Adipocyte (in vitro differentiated cells): ENCODE data around the gene CSMD2.
"Not testable (repeated sequence)": the region's sequence is repeated elsewhere in the genome, so short reads cannot be mapped to it uniquely, and the experiment has no call there.

ENCODE experiments used
- DNase-seq: peaks from one replicate; pipeline ENCODE4 v3.0.0-alpha.2; 2015; ENCODE audit warnings: low read depth
- H3K27me3 ChIP-seq: replicated peaks from 2 replicates; pipeline ENCODE4 v1.7.0; 2013; ENCODE audit warnings: mild to moderate bottlenecking, low read length, moderate library complexity; ENCODE audit not compliant: control insufficient read depth, insufficient read depth
- H3K36me3 ChIP-seq: 2 replicates; pipeline ENCODE4 v1.7.0; 2013; ENCODE audit warnings: low read length, mild to moderate bottlenecking, moderate library complexity; ENCODE audit not compliant: control insufficient read depth, insufficient read depth, severe bottlenecking
- H3K4me1 ChIP-seq: 2 replicates; pipeline ENCODE4 v1.7.0; 2013; ENCODE audit warnings: mild to moderate bottlenecking, low read length, moderate library complexity; ENCODE audit not compliant: control insufficient read depth, insufficient read depth
- H3K4me3 ChIP-seq: 2 replicates; pipeline ENCODE4 v1.7.0; 2013; ENCODE audit warnings: mild to moderate bottlenecking, low read length, moderate library complexity
- H3K9ac ChIP-seq: 2 replicates; pipeline ENCODE4 v1.7.0; 2013; ENCODE audit warnings: mild to moderate bottlenecking, low read length, moderate library complexity
- H3K9me3 ChIP-seq: 2 replicates; pipeline ENCODE4 v1.7.0; 2013; ENCODE audit warnings: mild to moderate bottlenecking, low read length, moderate library complexity; ENCODE audit not compliant: control insufficient read depth

Gene CSMD2

GRCh38 chr1:34164771-34165391, at the start of gene CSMD2:
TSS of gene CSMD2 (minus strand) at chr1:34165230. CDS start at chr1:34165097, 133 bp downstream.
- Histone ChIP-seq H3K36me3 (no peaks in the 10 kb centered on the region), H3K9ac (peak within 1 kb of the TSS; percentile 78), H3K4me1 (peaks cover 29% of the 10 kb centered on the region), H3K9me3 (no peaks in the 10 kb centered on the region), H3K4me3 (peak within 1 kb of the TSS; percentile 88), H3K27me3 (peaks cover 4% of the 10 kb centered on the region)
- DNase-seq, result peak; percentile 75

- no peaks in the 10 kb centered on the region for H3K9me3 ChIP-seq
- H3K9ac ChIP-seq, result no peak overlapping the region
- H3K36me3 ChIP-seq, result no peaks in the 10 kb centered on the region
- DNase-seq, result no peak
- H3K4me1 ChIP-seq, result no peaks in the 10 kb centered on the region
- peaks cover 36% of the 10 kb centered on the region for H3K27me3 ChIP-seq
- no peak overlapping the region for H3K4me3 ChIP-seq
Observed at GRCh38 chr1:34213956-34214355, 48.9 kb upstream of the CSMD2 start.

GRCh38 chr1:34212673-34213072, 47.6 kb upstream of the CSMD2 start:
- H3K36me3 ChIP-seq, result no peaks in the 10 kb centered on the region
- no peak for DNase-seq
- peaks cover 39% of the 10 kb centered on the region for H3K27me3 ChIP-seq
- no peaks in the 10 kb centered on the region for H3K4me1 ChIP-seq
- no peak overlapping the region for H3K4me3 ChIP-seq
- no peaks in the 10 kb centered on the region for H3K9me3 ChIP-seq
- H3K9ac ChIP-seq, result no peak overlapping the region

- DNase-seq, result no peak
- H3K36me3 ChIP-seq, result no peaks in the 10 kb centered on the region
- H3K4me3 ChIP-seq, result no peak overlapping the region
- H3K4me1 ChIP-seq, result no peaks in the 10 kb centered on the region
- no peaks in the 10 kb centered on the region for H3K9me3 ChIP-seq
- H3K9ac ChIP-seq, result no peak overlapping the region
- H3K27me3 ChIP-seq, result peaks cover 25% of the 10 kb centered on the region
Observed at GRCh38 chr1:34199927-34200326, 34.9 kb upstream of the CSMD2 start.

DNA sequence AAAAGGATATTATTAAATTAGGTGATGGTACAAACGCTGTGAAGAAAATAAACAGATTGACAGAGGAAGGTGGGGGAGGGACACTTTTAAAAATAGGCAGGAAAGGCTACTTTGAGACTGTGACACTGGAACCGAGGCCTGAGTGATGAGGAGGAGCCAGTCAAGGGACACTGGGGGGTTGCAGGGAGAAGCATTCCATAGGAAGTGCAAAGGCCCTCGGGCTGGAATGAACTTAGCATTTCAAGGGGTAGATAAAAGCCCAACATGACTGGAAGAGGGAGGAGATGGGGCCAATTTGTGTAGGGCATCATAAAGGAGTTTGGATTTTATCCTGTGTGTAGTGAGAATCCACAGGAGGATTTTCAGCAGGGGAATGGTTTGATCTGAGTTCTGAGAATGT, 27.6 kb upstream of the CSMD2 start:
- peaks cover 18% of the 10 kb centered on the region for H3K9me3 ChIP-seq
- no peaks in the 10 kb centered on the region for H3K36me3 ChIP-seq
- no peak for DNase-seq
- H3K27me3 ChIP-seq, result peaks cover 34% of the 10 kb centered on the region
- no peak overlapping the region for H3K4me3 ChIP-seq
- H3K4me1 ChIP-seq, result no peaks in the 10 kb centered on the region
- no peak overlapping the region for H3K9ac ChIP-seq

DNA sequence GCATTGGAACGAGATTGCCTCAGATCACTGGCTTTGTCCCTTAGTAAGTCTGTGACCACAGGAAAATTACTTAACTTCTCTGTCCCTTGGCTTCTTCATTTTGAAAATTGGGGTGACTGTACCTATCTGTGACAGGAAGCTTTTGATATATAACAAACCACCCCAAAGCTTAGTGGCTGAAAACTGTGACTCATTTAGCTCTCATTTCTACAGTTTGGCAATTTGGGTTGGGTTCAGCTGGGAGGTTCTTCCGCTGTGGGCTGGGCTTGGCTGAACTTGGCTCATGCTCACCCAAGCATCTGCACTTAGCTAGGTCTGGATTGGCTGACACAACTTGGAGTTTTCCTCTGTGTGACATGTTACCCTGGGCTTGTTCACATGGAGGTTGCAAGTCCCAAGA, 25.7 kb upstream of the CSMD2 start:
- no peak overlapping the region for H3K9ac ChIP-seq
- DNase-seq, result no peak
- H3K27me3 ChIP-seq, result peaks cover 42% of the 10 kb centered on the region
- peaks cover 18% of the 10 kb centered on the region for H3K9me3 ChIP-seq
- no peaks in the 10 kb centered on the region for H3K36me3 ChIP-seq
- no peaks in the 10 kb centered on the region for H3K4me1 ChIP-seq
- no peak overlapping the region for H3K4me3 ChIP-seq

- Histone ChIP-seq H3K27me3 (peaks cover 42% of the 10 kb centered on the region), H3K9me3 (peaks cover 18% of the 10 kb centered on the region), H3K4me3 (no peak overlapping the region), H3K36me3 (no peaks in the 10 kb centered on the region), H3K4me1 (no peaks in the 10 kb centered on the region), H3K9ac (no peak overlapping the region)
- DNase-seq, result no peak
Observed at GRCh38 chr1:34188985-34189384, 24.0 kb upstream of the CSMD2 start.

GRCh38 chr1:34188418-34188817, 23.4 kb upstream of the CSMD2 start:
- Histone ChIP-seq H3K27me3 (peaks cover 42% of the 10 kb centered on the region), H3K9me3 (peaks cover 18% of the 10 kb centered on the region), H3K4me3 (no peak overlapping the region), H3K9ac (no peak overlapping the region), H3K36me3 (no peaks in the 10 kb centered on the region), H3K4me1 (no peaks in the 10 kb centered on the region)
- DNase-seq, result no peak

GRCh38 chr1:34186741-34187494, 21.9 kb upstream of the CSMD2 start:
- H3K4me3 ChIP-seq, result no peak overlapping the region
- H3K4me1 ChIP-seq, result no peaks in the 10 kb centered on the region
- DNase-seq, result no peak
- H3K9me3 ChIP-seq, result peaks cover 18% of the 10 kb centered on the region
- H3K9ac ChIP-seq, result no peak overlapping the region
- peaks cover 53% of the 10 kb centered on the region for H3K27me3 ChIP-seq
- H3K36me3 ChIP-seq, result no peaks in the 10 kb centered on the region

DNA sequence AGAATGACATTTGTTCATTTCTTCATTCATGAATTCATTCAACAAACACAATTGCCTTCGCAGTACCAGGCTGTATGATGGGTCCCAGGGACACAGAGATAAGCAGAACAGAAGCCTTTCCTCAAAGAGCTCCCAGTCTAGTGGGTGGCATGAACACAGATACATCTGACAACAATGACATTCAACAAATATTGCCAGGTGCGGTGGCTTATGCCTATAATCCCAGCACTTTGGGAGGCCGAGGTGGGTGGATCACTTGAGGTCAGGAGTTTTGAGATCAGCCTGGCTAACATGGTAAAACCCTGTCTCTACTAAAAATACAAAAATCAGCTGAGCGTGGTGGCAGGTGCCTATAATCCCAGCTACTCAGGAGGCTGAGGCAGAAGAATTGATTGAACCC, 18.4 kb upstream of the CSMD2 start:
- H3K4me3 ChIP-seq, H3K36me3 ChIP-seq, H3K9me3 ChIP-seq, DNase-seq, H3K9ac ChIP-seq, H3K4me1 ChIP-seq: not testable (repeated sequence)
- H3K27me3 ChIP-seq, result peaks cover 64% of the 10 kb centered on the region

DNA sequence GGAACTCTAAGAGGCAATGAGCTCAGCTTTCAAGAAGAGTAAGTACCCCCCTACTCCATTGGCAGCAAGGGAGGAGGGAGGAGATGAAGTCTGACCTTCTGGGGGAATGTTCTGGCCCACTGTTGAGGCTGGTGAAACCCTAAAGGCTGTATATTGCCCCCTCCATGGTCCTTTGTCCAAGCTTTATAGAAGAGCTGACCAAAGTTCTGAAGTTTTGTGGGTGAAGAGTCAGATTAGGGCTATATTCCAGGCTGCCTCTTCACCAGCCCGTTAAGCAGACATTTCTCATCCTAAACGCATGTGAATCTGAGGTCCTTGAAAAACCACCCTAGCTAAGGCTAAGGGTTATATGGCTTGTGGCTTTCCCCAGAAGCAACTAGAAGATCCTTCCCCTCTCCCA, 13.0 kb upstream of the CSMD2 start:
- Histone ChIP-seq H3K27me3 (peaks cover 67% of the 10 kb centered on the region), H3K4me3 (no peak overlapping the region), H3K9ac (no peak overlapping the region), H3K36me3 (no peaks in the 10 kb centered on the region), H3K4me1 (no peaks in the 10 kb centered on the region), H3K9me3 (no peaks in the 10 kb centered on the region)
- DNase-seq, result no peak
